ENCODE measurements around the gene TRIM67.

Gene TRIM67

GRCh38 chr1:231232870-231233734 is 71.2 kb downstream of the TRIM67 start:
- Histone ChIP-seq H3K36me3 (ENCODE audit: control insufficient read depth in 2 of 2, insufficient read depth in 2 of 2, low read length in 2 of 2) (peaks cover 15 to 18% of the 10 kb centered on the region in 2 donors), H3K27ac (ENCODE audit: low read depth in 2 of 2, low read length in 2 of 2) (peak overlapping the region; percentile 32 to 52), H3K27me3 (ENCODE audit: control insufficient read depth in 2 of 2, insufficient read depth in 2 of 2, low read length in 2 of 2) (no peaks in the 10 kb centered on the region), H3K9ac (ENCODE audit: low read depth in 1 of 2, low read length in 2 of 2) (no peak overlapping the region), H3K4me1 (ENCODE audit: control insufficient read depth in 2 of 2, insufficient read depth in 2 of 2, low read length in 2 of 2) (peaks cover 14 to 36% of the 10 kb centered on the region in 2 donors), H3K4me3 (ENCODE audit: low read length in 2 of 2) (peak overlapping the region in 1 of 2 donors; percentile 14), H3K9me3 (ENCODE audit: control insufficient read depth in 2 of 2, low read length in 2 of 2) (no peaks in the 10 kb centered on the region)

- H3K4me3 ChIP-seq (ENCODE audit: low read length in 2 of 2) = peak overlapping the region in 1 of 2 donors; percentile 14
- H3K27me3 ChIP-seq (ENCODE audit: control insufficient read depth in 2 of 2, insufficient read depth in 2 of 2, low read length in 2 of 2) = no peaks in the 10 kb centered on the region
- H3K27ac ChIP-seq (ENCODE audit: low read depth in 2 of 2, low read length in 2 of 2) = peak overlapping the region; percentile 32 to 76
- peaks cover 14 to 36% of the 10 kb centered on the region in 2 donors for H3K4me1 ChIP-seq (ENCODE audit: control insufficient read depth in 2 of 2, insufficient read depth in 2 of 2, low read length in 2 of 2)
- H3K9me3 ChIP-seq (ENCODE audit: control insufficient read depth in 2 of 2, low read length in 2 of 2) = no peaks in the 10 kb centered on the region
- peaks cover 23 to 26% of the 10 kb centered on the region in 2 donors for H3K36me3 ChIP-seq (ENCODE audit: control insufficient read depth in 2 of 2, insufficient read depth in 2 of 2, low read length in 2 of 2)
- no peak overlapping the region for H3K9ac ChIP-seq (ENCODE audit: low read depth in 1 of 2, low read length in 2 of 2)
Measured at GRCh38 chr1:231233735-231234417, 72.0 kb downstream of the TRIM67 start.

GRCh38 chr1:231234506-231234905 is 72.6 kb downstream of the TRIM67 start:
- H3K9me3 ChIP-seq (ENCODE audit: control insufficient read depth in 2 of 2, low read length in 2 of 2) = no peaks in the 10 kb centered on the region
- H3K27ac ChIP-seq (ENCODE audit: low read depth in 2 of 2, low read length in 2 of 2) = peak overlapping the region; percentile 32 to 76
- H3K9ac ChIP-seq (ENCODE audit: low read depth in 1 of 2, low read length in 2 of 2) = no peak overlapping the region
- peak overlapping the region in 1 of 2 donors; percentile 14 for H3K4me3 ChIP-seq (ENCODE audit: low read length in 2 of 2)
- peaks cover 15 to 37% of the 10 kb centered on the region in 2 donors for H3K4me1 ChIP-seq (ENCODE audit: control insufficient read depth in 2 of 2, insufficient read depth in 2 of 2, low read length in 2 of 2)
- peaks cover 25 to 26% of the 10 kb centered on the region in 2 donors for H3K36me3 ChIP-seq (ENCODE audit: control insufficient read depth in 2 of 2, insufficient read depth in 2 of 2, low read length in 2 of 2)
- no peaks in the 10 kb centered on the region for H3K27me3 ChIP-seq (ENCODE audit: control insufficient read depth in 2 of 2, insufficient read depth in 2 of 2, low read length in 2 of 2)

- Histone ChIP-seq H3K9me3 (ENCODE audit: control insufficient read depth in 2 of 2, low read length in 2 of 2) (no peaks in the 10 kb centered on the region), H3K36me3 (ENCODE audit: control insufficient read depth in 2 of 2, insufficient read depth in 2 of 2, low read length in 2 of 2) (peaks cover 20 to 22% of the 10 kb centered on the region in 2 donors), H3K4me1 (ENCODE audit: control insufficient read depth in 2 of 2, insufficient read depth in 2 of 2, low read length in 2 of 2) (peaks cover 23 to 47% of the 10 kb centered on the region in 2 donors), H3K9ac (ENCODE audit: low read depth in 1 of 2, low read length in 2 of 2) (no peak overlapping the region), H3K27ac (ENCODE audit: low read depth in 2 of 2, low read length in 2 of 2) (peak overlapping the region; percentile 59 to 60), H3K4me3 (ENCODE audit: low read length in 2 of 2) (no peak overlapping the region), H3K27me3 (ENCODE audit: control insufficient read depth in 2 of 2, insufficient read depth in 2 of 2, low read length in 2 of 2) (no peaks in the 10 kb centered on the region)
Measured at GRCh38 chr1:231235526-231236207, 73.8 kb downstream of the TRIM67 start.

DNA sequence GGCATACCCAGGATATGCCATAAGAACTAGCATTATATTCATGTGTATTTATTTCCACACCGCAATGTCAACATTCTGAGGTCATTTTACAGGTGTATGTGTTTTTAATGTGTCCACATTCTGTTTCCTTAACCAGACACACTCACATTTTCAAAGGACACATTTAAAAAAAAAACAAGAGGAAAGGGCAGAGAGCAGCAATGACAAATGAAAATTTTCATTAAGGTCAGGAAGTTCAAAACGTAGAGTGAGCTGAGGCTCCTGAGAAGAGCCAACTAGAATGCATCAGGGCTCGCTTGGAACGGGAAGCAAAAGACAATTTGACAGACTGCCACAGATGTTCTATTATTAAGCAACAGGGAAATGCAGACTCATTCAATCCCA is 74.3 kb downstream of the TRIM67 start:
- H3K27me3 ChIP-seq (ENCODE audit: control insufficient read depth in 2 of 2, insufficient read depth in 2 of 2, low read length in 2 of 2) = no peaks in the 10 kb centered on the region
- no peaks in the 10 kb centered on the region for H3K9me3 ChIP-seq (ENCODE audit: control insufficient read depth in 2 of 2, low read length in 2 of 2)
- peaks cover 16 to 19% of the 10 kb centered on the region in 2 donors for H3K36me3 ChIP-seq (ENCODE audit: control insufficient read depth in 2 of 2, insufficient read depth in 2 of 2, low read length in 2 of 2)
- peak overlapping the region in 1 of 2 donors; percentile 4 for H3K4me3 ChIP-seq (ENCODE audit: low read length in 2 of 2)
- H3K4me1 ChIP-seq (ENCODE audit: control insufficient read depth in 2 of 2, insufficient read depth in 2 of 2, low read length in 2 of 2) = peaks cover 23 to 47% of the 10 kb centered on the region in 2 donors
- no peak overlapping the region for H3K9ac ChIP-seq (ENCODE audit: low read depth in 1 of 2, low read length in 2 of 2)
- peak overlapping the region; percentile 59 to 60 for H3K27ac ChIP-seq (ENCODE audit: low read depth in 2 of 2, low read length in 2 of 2)

GRCh38 chr1:231236938-231237337 is 75.1 kb downstream of the TRIM67 start:
- Histone ChIP-seq H3K27ac (ENCODE audit: low read depth in 2 of 2, low read length in 2 of 2) (peak overlapping the region in 1 of 2 donors; percentile 11), H3K36me3 (ENCODE audit: control insufficient read depth in 2 of 2, insufficient read depth in 2 of 2, low read length in 2 of 2) (peaks cover 16 to 19% of the 10 kb centered on the region in 2 donors), H3K4me3 (ENCODE audit: low read length in 2 of 2) (no peak overlapping the region)

DNA sequence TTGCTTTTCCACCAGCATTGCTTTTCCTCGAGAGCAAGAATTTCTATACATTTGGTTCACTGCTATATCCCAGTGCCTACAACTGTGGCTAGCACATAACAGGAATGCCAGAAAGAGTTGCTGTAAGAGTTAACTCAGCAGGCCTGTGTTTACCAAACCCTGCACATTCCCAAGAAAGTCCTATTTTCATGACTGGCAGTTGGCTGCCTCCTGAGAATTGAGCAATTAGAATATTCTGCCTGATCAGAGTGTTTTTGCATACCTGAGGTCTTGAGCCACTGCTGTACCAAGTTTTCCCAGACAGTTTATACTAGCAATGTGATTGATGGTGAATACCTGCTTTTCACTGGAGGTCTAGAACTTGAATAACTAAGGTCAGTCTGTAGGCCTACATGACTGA is 76.4 kb downstream of the TRIM67 start:
- Histone ChIP-seq H3K4me3 (ENCODE audit: low read length in 2 of 2) (no peak overlapping the region), H3K9me3 (ENCODE audit: control insufficient read depth in 2 of 2, low read length in 2 of 2) (no peaks in the 10 kb centered on the region), H3K36me3 (ENCODE audit: control insufficient read depth in 2 of 2, insufficient read depth in 2 of 2, low read length in 2 of 2) (peaks cover 16 to 19% of the 10 kb centered on the region in 2 donors), H3K4me1 (ENCODE audit: control insufficient read depth in 2 of 2, insufficient read depth in 2 of 2, low read length in 2 of 2) (peaks cover 30 to 53% of the 10 kb centered on the region in 2 donors), H3K27me3 (ENCODE audit: control insufficient read depth in 2 of 2, insufficient read depth in 2 of 2, low read length in 2 of 2) (no peaks in the 10 kb centered on the region), H3K27ac (ENCODE audit: low read depth in 2 of 2, low read length in 2 of 2) (no peak overlapping the region), H3K9ac (ENCODE audit: low read depth in 1 of 2, low read length in 2 of 2) (no peak overlapping the region)

More at GRCh38 chr1:231236938-231237337, 75.1 kb downstream of the TRIM67 start:
- Histone ChIP-seq H3K27me3 (ENCODE audit: control insufficient read depth in 2 of 2, insufficient read depth in 2 of 2, low read length in 2 of 2) (no peaks in the 10 kb centered on the region), H3K9ac (ENCODE audit: low read depth in 1 of 2, low read length in 2 of 2) (no peak overlapping the region), H3K9me3 (ENCODE audit: control insufficient read depth in 2 of 2, low read length in 2 of 2) (no peaks in the 10 kb centered on the region), H3K4me1 (ENCODE audit: control insufficient read depth in 2 of 2, insufficient read depth in 2 of 2, low read length in 2 of 2) (peaks cover 23 to 49% of the 10 kb centered on the region in 2 donors)

- peaks cover 16 to 19% of the 10 kb centered on the region in 2 donors for H3K36me3 ChIP-seq (ENCODE audit: control insufficient read depth in 2 of 2, insufficient read depth in 2 of 2, low read length in 2 of 2)
- no peaks in the 10 kb centered on the region for H3K9me3 ChIP-seq (ENCODE audit: control insufficient read depth in 2 of 2, low read length in 2 of 2)
- H3K4me3 ChIP-seq (ENCODE audit: low read length in 2 of 2) = peak overlapping the region; percentile 83 to 97
- H3K27ac ChIP-seq (ENCODE audit: low read depth in 2 of 2, low read length in 2 of 2) = peak overlapping the region; percentile 71 to 83
- H3K4me1 ChIP-seq (ENCODE audit: control insufficient read depth in 2 of 2, insufficient read depth in 2 of 2, low read length in 2 of 2) = peaks cover 21 to 36% of the 10 kb centered on the region in 2 donors
- peak overlapping the region; percentile 74 to 91 for H3K9ac ChIP-seq (ENCODE audit: low read depth in 1 of 2, low read length in 2 of 2)
- no peaks in the 10 kb centered on the region for H3K27me3 ChIP-seq (ENCODE audit: control insufficient read depth in 2 of 2, insufficient read depth in 2 of 2, low read length in 2 of 2)
Measured at GRCh38 chr1:231240531-231240882, 78.6 kb downstream of the TRIM67 start.

DNA sequence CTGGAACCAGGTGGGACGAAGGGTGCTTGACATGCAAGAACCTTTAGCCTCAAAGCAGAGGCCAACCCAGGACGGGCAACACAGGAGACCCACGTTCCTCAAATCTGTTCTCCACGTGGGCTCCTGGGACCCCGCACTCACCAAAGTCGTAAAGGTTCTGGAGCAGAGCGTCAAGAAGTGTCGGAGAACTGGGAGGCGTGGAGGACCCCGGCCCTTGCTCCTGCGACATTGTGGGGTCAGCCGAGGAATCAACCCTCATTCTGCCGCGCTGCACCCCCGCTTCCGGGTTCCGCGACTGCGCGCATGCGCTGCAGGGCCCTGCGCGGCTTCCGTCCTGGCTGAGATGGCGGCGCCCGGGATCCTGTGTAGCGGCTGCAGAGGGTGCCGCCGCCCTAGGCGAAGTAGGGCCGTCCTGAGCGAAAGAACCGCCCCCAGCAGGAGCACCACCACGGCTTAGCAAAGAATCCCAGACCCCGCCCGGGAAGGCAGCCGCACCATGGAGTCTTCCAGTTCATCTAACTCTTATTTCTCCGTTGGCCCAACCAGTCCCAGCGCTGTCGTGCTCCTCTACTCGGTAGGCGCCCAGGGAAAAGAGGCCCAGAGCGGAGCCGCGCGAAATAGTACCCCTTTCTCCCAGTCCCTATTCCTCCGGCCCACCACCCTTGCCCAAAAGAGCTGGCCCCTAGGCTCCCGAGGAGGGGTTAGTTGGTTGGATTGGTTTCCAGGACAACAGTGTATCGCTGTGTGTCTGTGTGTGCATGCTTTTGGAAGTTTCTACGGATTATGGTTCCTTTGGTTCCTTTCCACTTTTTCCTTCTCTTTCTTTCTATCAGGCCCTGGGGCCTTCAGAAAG is 79.3 kb downstream of the TRIM67 start, which contains the start of gene GNPAT:
TSS of gene GNPAT (plus strand) at position 330 of the 853 bp plus-strand sequence. CDS start at position 497, 167 bp downstream.
- peaks cover 21 to 31% of the 10 kb centered on the region in 2 donors for H3K4me1 ChIP-seq (ENCODE audit: control insufficient read depth in 2 of 2, insufficient read depth in 2 of 2, low read length in 2 of 2)
- H3K9me3 ChIP-seq (ENCODE audit: control insufficient read depth in 2 of 2, low read length in 2 of 2) = no peaks in the 10 kb centered on the region
- H3K4me3 ChIP-seq (ENCODE audit: low read length in 2 of 2) = peak within 1 kb of the TSS; percentile 83 to 97
- no peaks in the 10 kb centered on the region for H3K27me3 ChIP-seq (ENCODE audit: control insufficient read depth in 2 of 2, insufficient read depth in 2 of 2, low read length in 2 of 2)
- H3K36me3 ChIP-seq (ENCODE audit: control insufficient read depth in 2 of 2, insufficient read depth in 2 of 2, low read length in 2 of 2) = peaks cover 16 to 20% of the 10 kb centered on the region in 2 donors
- H3K9ac ChIP-seq (ENCODE audit: low read depth in 1 of 2, low read length in 2 of 2) = peak within 1 kb of the TSS; percentile 74 to 91
- peak within 1 kb of the TSS; percentile 71 to 83 for H3K27ac ChIP-seq (ENCODE audit: low read depth in 2 of 2, low read length in 2 of 2)
